Neural cell (in vitro differentiated cells): Measurements from ENCODE around the gene SART3. TPM values are rescaled to one million over a fixed set of nuclear protein-coding genes. Genes with fewer than 3 reads are reported as not detected.

Source experiments
- H2AFZ ChIP-seq: fragments of 200-600, 300-800 bp; sonication (generic), shearing (Covaris generic); 2 replicates; pipeline ENCODE4 v1.6.0; 2014; ENCODE audit warnings: low read depth, mild to moderate bottlenecking, antibody characterized with exemption, low read length, moderate library complexity
- H3F3A ChIP-seq: fragments of 200-600 bp; shearing (Covaris generic); 2 replicates; pipeline ENCODE4 v1.6.1; 2016; ENCODE audit warnings: mild to moderate bottlenecking, moderate library complexity, mixed read lengths, antibody characterized with exemption, low read length; ENCODE audit not compliant: insufficient read depth, poor library complexity, severe bottlenecking
- H3K27ac ChIP-seq: fragments of 200-600, 300-800 bp; sonication (generic), shearing (Covaris generic); 2 replicates; pipeline ENCODE4 v1.5.1; 2014; ENCODE audit warnings: mild to moderate bottlenecking, low read length, moderate library complexity
- H3K27me3 ChIP-seq: fragments of 300-800, 200-600 bp; sonication (generic), shearing (Covaris generic); 2 replicates; pipeline ENCODE4 v1.6.0; 2014; ENCODE audit warnings: mild to moderate bottlenecking, low read depth, low read length, moderate library complexity; ENCODE audit not compliant: insufficient read depth
- H3K36me3 ChIP-seq: fragments of 300-800, 200-600 bp; sonication (generic), shearing (Covaris generic); 2 replicates; pipeline ENCODE4 v1.5.1; 2014; ENCODE audit warnings: mild to moderate bottlenecking, antibody characterized with exemption, low read length, moderate library complexity; ENCODE audit not compliant: insufficient read depth
- H3K4me2 ChIP-seq: fragments of 300-800, 200-600 bp; sonication (generic), shearing (Covaris generic); 2 replicates; pipeline ENCODE4 v1.6.0; 2014; ENCODE audit warnings: mild to moderate bottlenecking, low read length
- H3K4me3 ChIP-seq: fragments of 300-800, 200-600 bp; sonication (generic), shearing (Covaris generic); 2 replicates; pipeline ENCODE4 v1.5.1; 2014; ENCODE audit warnings: mild to moderate bottlenecking, low read length, moderate library complexity
- H3K79me2 ChIP-seq: fragments of 200-600 bp; shearing (Covaris generic); replicated peaks from 2 replicates; pipeline ENCODE4 v1.6.0; 2014; ENCODE audit warnings: mild to moderate bottlenecking, low read length, moderate library complexity; ENCODE audit not compliant: insufficient read depth
- H3K9ac ChIP-seq: fragments of 300-800, 200-600 bp; sonication (generic), shearing (Covaris generic); 2 replicates; pipeline ENCODE4 v1.6.1; 2016; ENCODE audit warnings: mild to moderate bottlenecking, low read length, mixed read lengths
- H3K9me2 ChIP-seq: fragments of 200-600 bp; shearing (Covaris generic); 2 replicates; pipeline ENCODE4 v1.6.1; 2016; ENCODE audit warnings: mild to moderate bottlenecking, low read length, mixed read lengths; ENCODE audit not compliant: insufficient read depth
- H3K9me3 ChIP-seq: fragments of 200-600, 300-800 bp; sonication (generic), shearing (Covaris generic); 2 replicates; pipeline ENCODE4 v1.6.1; 2016; ENCODE audit warnings: mild to moderate bottlenecking, mixed run types, low read length, moderate library complexity, mixed read lengths
- H4K20me1 ChIP-seq: fragments of 200-600 bp; shearing (Covaris generic); 2 replicates; pipeline ENCODE4 v1.6.1; 2016; ENCODE audit warnings: mild to moderate bottlenecking, mixed run types; ENCODE audit not compliant: insufficient read depth
- EP300 ChIP-seq: fragments of 450-650 bp; conservative IDR thresholded peaks from 2 replicates; pipeline ENCODE4 v1.6.1; 2014; ENCODE audit warnings: antibody characterized with exemption, mild to moderate bottlenecking, moderate library complexity; ENCODE audit not compliant: poor library complexity, severe bottlenecking
- EZH2 ChIP-seq: fragments of 200-600, 300-800 bp; shearing (Covaris generic), sonication (generic); IDR thresholded peaks from 2 replicates; pipeline ENCODE4 v1.6.1; 2014; ENCODE audit warnings: antibody characterized with exemption, low read length, borderline replicate concordance, mild to moderate bottlenecking; ENCODE audit not compliant: insufficient read depth, poor library complexity, severe bottlenecking
- MXI1 ChIP-seq: fragments of 450-650 bp; conservative IDR thresholded peaks from 2 replicates; pipeline ENCODE4 v1.6.1; 2014; ENCODE audit warnings: antibody characterized with exemption, mild to moderate bottlenecking; ENCODE audit not compliant: poor library complexity, severe bottlenecking
- POLR2AphosphoS5 ChIP-seq: IDR thresholded peaks from 2 replicates; pipeline ENCODE4 v1.6.1; 2012
- RAD21 ChIP-seq: fragments of 450-650 bp; conservative IDR thresholded peaks from 2 replicates; pipeline ENCODE4 v1.6.1; 2014; ENCODE audit warnings: antibody characterized with exemption, mild to moderate bottlenecking, moderate library complexity
- REST ChIP-seq: IDR thresholded peaks from 2 replicates; pipeline ENCODE4 v1.6.1; 2012; ENCODE audit warnings: borderline replicate concordance
- SMC3 ChIP-seq: fragments of 450-650 bp; conservative IDR thresholded peaks from 2 replicates; pipeline ENCODE4 v1.6.1; 2014; ENCODE audit warnings: antibody characterized with exemption, mild to moderate bottlenecking, moderate library complexity; ENCODE audit not compliant: poor library complexity
- TAF1 ChIP-seq: IDR thresholded peaks from 2 replicates; pipeline ENCODE4 v1.6.1; 2012; ENCODE audit warnings: low read depth
- polyA plus RNA-seq: library from polyadenylated mRNA; depleted of rRNA; stranded (reverse); fragments of >200 nt; gene quantifications from 2 replicates; pipeline ENCODE4 v1.2.3, GENCODE V29; 2014
- TF ChIP-seq, protein P1 (sequence below): fragments of 450-650 bp; IDR thresholded peaks from 2 replicates; pipeline ENCODE4 v1.5.1; 2014; ENCODE audit warnings: antibody characterized with exemption, mild to moderate bottlenecking, moderate library complexity; ENCODE audit not compliant: poor library complexity, severe bottlenecking

Gene SART3
- polyA plus RNA-seq, 1 donor from 2014 or later = 71.0 TPM

DNA sequence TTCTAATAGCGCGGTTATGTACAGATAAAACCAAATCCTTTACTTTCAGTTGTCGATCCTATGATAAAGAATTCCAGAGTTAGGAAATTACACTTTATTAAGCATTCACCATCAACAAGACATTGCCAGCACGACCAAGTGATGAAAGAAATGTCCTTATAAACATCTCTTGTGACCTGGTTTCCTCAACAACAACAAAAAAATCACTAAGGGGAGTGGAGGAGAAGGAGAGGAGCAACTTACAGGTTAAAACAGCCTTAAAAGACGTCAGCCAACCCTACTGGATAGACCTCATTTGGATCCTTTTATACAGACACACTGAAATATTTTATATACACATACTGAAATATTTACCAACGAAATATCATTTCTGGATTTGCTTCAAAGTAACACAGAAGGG is 22.8 kb downstream of the SART3 start:
- no peak overlapping the region for H3K27ac ChIP-seq
- peaks cover 5% of the 10 kb centered on the region for H3K79me2 ChIP-seq
- TF ChIP-seq TAF1 = no peak
- no peak for TF ChIP-seq POLR2AphosphoS5
- no peak for TF ChIP-seq MXI1
- no peak for TF ChIP-seq EP300
- TF ChIP-seq SMC3 = no peak
- TF ChIP-seq, protein P1, sequence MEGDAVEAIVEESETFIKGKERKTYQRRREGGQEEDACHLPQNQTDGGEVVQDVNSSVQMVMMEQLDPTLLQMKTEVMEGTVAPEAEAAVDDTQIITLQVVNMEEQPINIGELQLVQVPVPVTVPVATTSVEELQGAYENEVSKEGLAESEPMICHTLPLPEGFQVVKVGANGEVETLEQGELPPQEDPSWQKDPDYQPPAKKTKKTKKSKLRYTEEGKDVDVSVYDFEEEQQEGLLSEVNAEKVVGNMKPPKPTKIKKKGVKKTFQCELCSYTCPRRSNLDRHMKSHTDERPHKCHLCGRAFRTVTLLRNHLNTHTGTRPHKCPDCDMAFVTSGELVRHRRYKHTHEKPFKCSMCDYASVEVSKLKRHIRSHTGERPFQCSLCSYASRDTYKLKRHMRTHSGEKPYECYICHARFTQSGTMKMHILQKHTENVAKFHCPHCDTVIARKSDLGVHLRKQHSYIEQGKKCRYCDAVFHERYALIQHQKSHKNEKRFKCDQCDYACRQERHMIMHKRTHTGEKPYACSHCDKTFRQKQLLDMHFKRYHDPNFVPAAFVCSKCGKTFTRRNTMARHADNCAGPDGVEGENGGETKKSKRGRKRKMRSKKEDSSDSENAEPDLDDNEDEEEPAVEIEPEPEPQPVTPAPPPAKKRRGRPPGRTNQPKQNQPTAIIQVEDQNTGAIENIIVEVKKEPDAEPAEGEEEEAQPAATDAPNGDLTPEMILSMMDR = no peak
- no peak for TF ChIP-seq EZH2
- TF ChIP-seq REST = no peak
- TF ChIP-seq RAD21 = no peak
- H3K4me2 ChIP-seq = no peak overlapping the region
- no peak overlapping the region for H2AFZ ChIP-seq
- no peak overlapping the region for H3K9ac ChIP-seq
- no peaks in the 10 kb centered on the region for H3K27me3 ChIP-seq
- no peaks in the 10 kb centered on the region for H3K9me2 ChIP-seq
- no peaks in the 10 kb centered on the region for H3K9me3 ChIP-seq
- peaks cover 3% of the 10 kb centered on the region for H4K20me1 ChIP-seq
- H3F3A ChIP-seq = no peaks in the 10 kb centered on the region
- H3K36me3 ChIP-seq = peaks cover 11% of the 10 kb centered on the region
- no peak overlapping the region for H3K4me3 ChIP-seq

DNA sequence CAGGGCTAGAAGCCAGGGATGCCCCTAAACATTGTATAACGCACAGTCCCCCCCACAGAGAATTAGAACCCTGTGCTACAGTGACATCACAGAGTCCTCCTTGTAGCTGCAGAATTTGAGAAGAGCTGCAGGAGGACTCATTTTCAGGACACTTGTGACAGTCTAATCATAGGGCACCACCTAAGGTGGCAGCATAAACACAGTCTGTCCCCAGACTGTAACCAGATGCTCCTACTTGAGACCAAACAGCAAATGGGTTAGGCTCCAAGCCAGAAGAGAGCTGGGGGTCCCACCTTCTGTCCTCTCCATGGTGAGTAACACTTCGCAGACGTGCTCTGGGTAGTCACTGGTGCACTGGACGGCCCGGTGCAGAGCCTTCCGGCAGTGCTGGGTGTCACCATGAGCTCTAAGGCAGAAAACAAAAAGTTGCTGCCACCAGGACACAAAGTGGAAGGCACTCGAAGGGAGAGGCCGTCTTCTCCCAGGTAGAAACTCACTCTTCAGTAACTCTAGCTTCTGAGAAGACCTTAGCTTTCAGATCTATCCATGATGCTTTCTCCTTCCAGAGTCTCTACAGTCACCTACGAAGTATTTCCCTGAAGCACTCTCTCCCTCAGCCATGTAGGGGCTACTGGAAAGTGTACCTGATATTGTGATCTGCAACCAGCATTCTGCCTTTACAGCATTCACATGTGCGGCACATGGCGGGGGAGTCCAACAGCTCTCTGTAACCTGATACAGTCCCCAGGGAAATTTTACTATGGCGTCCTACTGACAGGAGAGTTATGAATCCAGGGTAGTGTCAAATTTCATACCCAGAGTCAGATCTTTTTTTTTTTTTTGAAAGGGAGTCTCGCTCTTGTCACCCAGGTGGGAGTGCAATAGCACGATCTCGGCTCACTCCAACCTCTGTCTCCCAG is 28.8 kb downstream of the SART3 start:
- no peak overlapping the region for H3K4me2 ChIP-seq
- H3K27ac ChIP-seq = no peak overlapping the region
- no peaks in the 10 kb centered on the region for H3F3A ChIP-seq
- no peaks in the 10 kb centered on the region for H3K9me2 ChIP-seq
- no peaks in the 10 kb centered on the region for H3K79me2 ChIP-seq
- no peak overlapping the region for H3K9ac ChIP-seq
- no peak overlapping the region for H2AFZ ChIP-seq
- no peaks in the 10 kb centered on the region for H4K20me1 ChIP-seq
- no peaks in the 10 kb centered on the region for H3K9me3 ChIP-seq
- peaks cover 11% of the 10 kb centered on the region for H3K36me3 ChIP-seq
- H3K4me3 ChIP-seq = no peak overlapping the region
- TF ChIP-seq EZH2 (no peak), RAD21 (no peak), EP300 (no peak), TAF1 (no peak), POLR2AphosphoS5 (no peak), MXI1 (no peak), SMC3 (no peak), REST (no peak)
- TF ChIP-seq, protein P1 = no peak
- H3K27me3 ChIP-seq = no peaks in the 10 kb centered on the region
